Measurements from ENCODE around the gene CCDC200. TPM values are rescaled to one million over a fixed set of nuclear protein-coding genes. Genes with fewer than 3 reads are reported as not detected.
"Not testable (repeated sequence)": the region's sequence is repeated elsewhere in the genome, so short reads cannot be mapped to it uniquely, and the experiment has no call there.

Gene CCDC200
- total RNA-seq, 1 donor from 2014 or later, result not detected

- Histone ChIP-seq H3K4me3 (peak within 1 kb of the TSS; percentile 58), H3K4me2 (peak within 1 kb of the TSS; percentile 75), H3K79me2 (ENCODE audit: low read depth) (no peaks in the 10 kb centered on the region), H2AFZ (replicated peaks) (peak within 1 kb of the TSS; percentile 71), H3F3A (ENCODE audit: low read depth) (peaks cover 29% of the 10 kb centered on the region), H3K9ac (no peak within 1 kb of the TSS), H3K27ac (no peak within 1 kb of the TSS), H3K36me3 (no peaks in the 10 kb centered on the region), H3K4me1 (peaks cover 6% of the 10 kb centered on the region), H4K20me1 (ENCODE audit: low read depth) (no peaks in the 10 kb centered on the region), H3K27me3 (no peaks in the 10 kb centered on the region), H3K9me3 (ENCODE audit: low read depth) (no peaks in the 10 kb centered on the region)
- Mint-ChIP-seq H3K4me1 (peaks cover 8% of the 10 kb centered on the region), H3K27me3 (ENCODE audit: insufficient read depth, low read depth) (peaks cover 11% of the 10 kb centered on the region), H3K36me3 (peaks cover 11% of the 10 kb centered on the region), H3K27ac (no peak within 1 kb of the TSS), H3K4me3 (peak within 1 kb of the TSS; percentile 87), H3K9me3 (no peaks in the 10 kb centered on the region)
- TF ChIP-seq, protein P1, sequence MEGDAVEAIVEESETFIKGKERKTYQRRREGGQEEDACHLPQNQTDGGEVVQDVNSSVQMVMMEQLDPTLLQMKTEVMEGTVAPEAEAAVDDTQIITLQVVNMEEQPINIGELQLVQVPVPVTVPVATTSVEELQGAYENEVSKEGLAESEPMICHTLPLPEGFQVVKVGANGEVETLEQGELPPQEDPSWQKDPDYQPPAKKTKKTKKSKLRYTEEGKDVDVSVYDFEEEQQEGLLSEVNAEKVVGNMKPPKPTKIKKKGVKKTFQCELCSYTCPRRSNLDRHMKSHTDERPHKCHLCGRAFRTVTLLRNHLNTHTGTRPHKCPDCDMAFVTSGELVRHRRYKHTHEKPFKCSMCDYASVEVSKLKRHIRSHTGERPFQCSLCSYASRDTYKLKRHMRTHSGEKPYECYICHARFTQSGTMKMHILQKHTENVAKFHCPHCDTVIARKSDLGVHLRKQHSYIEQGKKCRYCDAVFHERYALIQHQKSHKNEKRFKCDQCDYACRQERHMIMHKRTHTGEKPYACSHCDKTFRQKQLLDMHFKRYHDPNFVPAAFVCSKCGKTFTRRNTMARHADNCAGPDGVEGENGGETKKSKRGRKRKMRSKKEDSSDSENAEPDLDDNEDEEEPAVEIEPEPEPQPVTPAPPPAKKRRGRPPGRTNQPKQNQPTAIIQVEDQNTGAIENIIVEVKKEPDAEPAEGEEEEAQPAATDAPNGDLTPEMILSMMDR (IDR thresholded peaks at IDR 0.05), result peak; percentile 51
- TF ChIP-seq EZH2 (IDR thresholded peaks at IDR 0.05), result no peak
- peak; percentile 82 for DNase-seq (ENCODE audit: low spot score)
Measured at GRCh38 chr17:43211480-43212402, 16.7 kb downstream of the CCDC200 start, which contains the start of gene TMEM106A. Gene TMEM106A (plus strand): TSS chr17:43211875. CDS start chr17:43213042, 1,167 bp downstream.

DNA sequence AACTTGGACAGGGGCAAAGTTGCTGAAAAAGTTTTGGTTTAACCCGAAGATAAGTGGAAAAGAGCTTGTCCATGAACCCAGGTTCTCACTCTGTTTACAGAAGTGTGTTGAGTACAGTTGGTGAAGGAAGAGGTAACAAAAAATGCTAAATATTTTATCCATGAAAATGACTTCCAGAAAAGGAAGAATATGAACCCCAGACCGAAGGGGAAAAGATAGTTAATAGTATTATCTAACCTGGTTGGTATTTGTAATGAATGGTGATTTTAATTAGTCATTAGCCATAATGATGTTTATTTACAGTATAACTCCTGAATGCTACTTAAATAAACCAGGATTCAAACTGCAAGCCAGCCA, 17.3 kb downstream of the CCDC200 start:
- H3K36me3 ChIP-seq, result no peaks in the 10 kb centered on the region
- peak; percentile 5 for TF ChIP-seq EZH2 (IDR thresholded peaks at IDR 0.05)
- TF ChIP-seq, protein P1 (IDR thresholded peaks at IDR 0.05), result no peak
- TF ChIP-seq EZH2phosphoT487 (IDR thresholded peaks at IDR 0.05), result no peak
- no peak overlapping the region for H3K9ac ChIP-seq
- DNase-seq (ENCODE audit: low spot score), result no peak
- peaks cover 6% of the 10 kb centered on the region for H3K4me1 ChIP-seq
- peaks cover 8% of the 10 kb centered on the region for H3K4me1 Mint-ChIP-seq
- peaks cover 11% of the 10 kb centered on the region for H3K36me3 Mint-ChIP-seq
- H3K79me2 ChIP-seq (ENCODE audit: low read depth), result no peaks in the 10 kb centered on the region
- peak overlapping the region; percentile 87 for H3K4me3 Mint-ChIP-seq
- H3K9me3 Mint-ChIP-seq, result no peaks in the 10 kb centered on the region
- H2AFZ ChIP-seq (replicated peaks), result no peak overlapping the region
- H3K9me3 ChIP-seq (ENCODE audit: low read depth), result no peaks in the 10 kb centered on the region
- peaks cover 11% of the 10 kb centered on the region for H3K27me3 Mint-ChIP-seq (ENCODE audit: insufficient read depth, low read depth)
- H3F3A ChIP-seq (ENCODE audit: low read depth), result peaks cover 29% of the 10 kb centered on the region
- peak overlapping the region; percentile 75 for H3K4me2 ChIP-seq
- no peaks in the 10 kb centered on the region for H3K27me3 ChIP-seq
- H3K27ac Mint-ChIP-seq, result no peak overlapping the region
- H4K20me1 ChIP-seq (ENCODE audit: low read depth), result no peaks in the 10 kb centered on the region
- H3K27ac ChIP-seq, result no peak overlapping the region
- peak overlapping the region; percentile 58 for H3K4me3 ChIP-seq

GRCh38 chr17:43210576-43210975, 17.8 kb downstream of the CCDC200 start:
- Mint-ChIP-seq H3K4me3 (peak overlapping the region; percentile 87), H3K27ac (no peak overlapping the region), H3K9me3 (no peaks in the 10 kb centered on the region), H3K4me1 (peaks cover 8% of the 10 kb centered on the region), H3K36me3 (peaks cover 11% of the 10 kb centered on the region), H3K27me3 (ENCODE audit: insufficient read depth, low read depth) (peaks cover 11% of the 10 kb centered on the region)
- no peaks in the 10 kb centered on the region for H3K36me3 ChIP-seq
- H3K4me2 ChIP-seq, result no peak overlapping the region
- no peak overlapping the region for H3K27ac ChIP-seq
- peaks cover 29% of the 10 kb centered on the region for H3F3A ChIP-seq (ENCODE audit: low read depth)
- peaks cover 6% of the 10 kb centered on the region for H3K4me1 ChIP-seq
- DNase-seq (ENCODE audit: low spot score), result no peak
- H2AFZ ChIP-seq (replicated peaks), result no peak overlapping the region
- H4K20me1 ChIP-seq (ENCODE audit: low read depth), result no peaks in the 10 kb centered on the region
- TF ChIP-seq EZH2 (IDR thresholded peaks at IDR 0.05), result no peak
- TF ChIP-seq EZH2phosphoT487 (IDR thresholded peaks at IDR 0.05), result no peak
- TF ChIP-seq, protein P1 (IDR thresholded peaks at IDR 0.05), result no peak
- no peak overlapping the region for H3K9ac ChIP-seq
- no peaks in the 10 kb centered on the region for H3K79me2 ChIP-seq (ENCODE audit: low read depth)
- no peak overlapping the region for H3K4me3 ChIP-seq
- no peaks in the 10 kb centered on the region for H3K27me3 ChIP-seq
- H3K9me3 ChIP-seq (ENCODE audit: low read depth), result no peaks in the 10 kb centered on the region

- not testable (repeated sequence) for H3K27me3 Mint-ChIP-seq (ENCODE audit: insufficient read depth, low read depth); H3F3A ChIP-seq (ENCODE audit: low read depth); H4K20me1 ChIP-seq (ENCODE audit: low read depth); H3K9ac ChIP-seq; DNase-seq (ENCODE audit: low spot score); H3K79me2 ChIP-seq (ENCODE audit: low read depth); H3K4me1 Mint-ChIP-seq; H3K36me3 ChIP-seq; H3K4me3 Mint-ChIP-seq; H3K9me3 ChIP-seq (ENCODE audit: low read depth); H3K4me2 ChIP-seq; H3K27ac ChIP-seq; H3K9me3 Mint-ChIP-seq; H3K4me3 ChIP-seq; H2AFZ ChIP-seq (replicated peaks); H3K27ac Mint-ChIP-seq; H3K4me1 ChIP-seq; H3K27me3 ChIP-seq
- H3K36me3 Mint-ChIP-seq, result peaks cover 27% of the 10 kb centered on the region
Measured at GRCh38 chr17:43203013-43203412, 25.4 kb downstream of the CCDC200 start.
